H9 (cell line): ENCODE measurements around the gene KRT6B. TPM values are rescaled to one million over a fixed set of nuclear protein-coding genes. Genes with fewer than 3 reads are reported as not detected.

Source experiments
- DNase-seq: peaks from one replicate; pipeline ENCODE4 v3.0.0-alpha.2; 2017
- H2AFZ ChIP-seq: one replicate; pipeline ENCODE4 v1.6.1; 2013; ENCODE audit warnings: mild to moderate bottlenecking, low read length, control low read depth, moderate library complexity
- H2AK5ac ChIP-seq: 2 replicates; pipeline ENCODE4 v1.6.1; 2013; ENCODE audit warnings: low read length, control low read depth, mixed read lengths; ENCODE audit not compliant: insufficient read length
- H2BK120ac ChIP-seq: one replicate; pipeline ENCODE4 v1.6.1; 2013; ENCODE audit warnings: low read depth, mild to moderate bottlenecking, low read length, control low read depth, inconsistent platforms; ENCODE audit not compliant: poor library complexity, severe bottlenecking
- H2BK12ac ChIP-seq: 2 replicates; pipeline ENCODE4 v1.6.1; 2013; ENCODE audit warnings: low read length, control low read depth, mixed read lengths, low read depth; ENCODE audit not compliant: insufficient read length
- H2BK15ac ChIP-seq: 2 replicates; pipeline ENCODE4 v1.6.1; 2013; ENCODE audit warnings: low read depth, low read length, control low read depth
- H2BK20ac ChIP-seq: one replicate; pipeline ENCODE4 v1.6.1; 2013; ENCODE audit warnings: low read depth, mild to moderate bottlenecking, low read length, control low read depth, inconsistent platforms; ENCODE audit not compliant: poor library complexity, severe bottlenecking
- H2BK5ac ChIP-seq: 2 replicates; pipeline ENCODE4 v1.6.1; 2013; ENCODE audit warnings: low read length, control low read depth, mixed read lengths; ENCODE audit not compliant: insufficient read length
- H3K14ac ChIP-seq: 2 replicates; pipeline ENCODE4 v1.6.1; 2013; ENCODE audit warnings: low read length, control low read depth; ENCODE audit not compliant: insufficient read depth
- H3K18ac ChIP-seq: 2 replicates; pipeline ENCODE4 v1.6.1; 2013; ENCODE audit warnings: low read depth, mild to moderate bottlenecking, mixed read lengths, low read length, control low read depth; ENCODE audit not compliant: insufficient read length
- H3K23ac ChIP-seq: 2 replicates; pipeline ENCODE4 v1.6.1; 2013; ENCODE audit warnings: low read length, control low read depth, mixed read lengths, low read depth; ENCODE audit not compliant: insufficient read length
- H3K23me2 ChIP-seq: 2 replicates; pipeline ENCODE4 v1.6.1; 2013; ENCODE audit warnings: low read depth, mild to moderate bottlenecking, mixed read lengths, low read length, control low read depth; ENCODE audit not compliant: insufficient read length, poor library complexity, severe bottlenecking
- H3K27ac ChIP-seq: 2 replicates; pipeline ENCODE4 v1.5.1; 2013; ENCODE audit warnings: low read length, control low read depth, mixed read lengths, low read depth; ENCODE audit not compliant: insufficient read length
- H3K27me3 ChIP-seq: 2 replicates; pipeline ENCODE4 v1.6.1; 2013; ENCODE audit warnings: low read length, control low read depth, inconsistent platforms; ENCODE audit not compliant: insufficient read depth
- H3K4ac ChIP-seq: 2 replicates; pipeline ENCODE4 v1.6.1; 2013; ENCODE audit warnings: low read depth, mild to moderate bottlenecking, control low read depth, inconsistent platforms, low read length, moderate library complexity
- H3K4me1 ChIP-seq: 2 replicates; pipeline ENCODE4 v1.6.1; 2013; ENCODE audit warnings: low read length, control low read depth, inconsistent platforms; ENCODE audit not compliant: insufficient read depth
- H3K4me2 ChIP-seq: 2 replicates; pipeline ENCODE4 v1.6.1; 2013; ENCODE audit warnings: low read length, control low read depth, mixed read lengths; ENCODE audit not compliant: insufficient read length, insufficient read depth
- H3K56ac ChIP-seq: 2 replicates; pipeline ENCODE4 v1.6.1; 2013; ENCODE audit warnings: low read depth, mild to moderate bottlenecking, mixed read lengths, low read length, control low read depth; ENCODE audit not compliant: insufficient read length
- H3K79me1 ChIP-seq: 2 replicates; pipeline ENCODE4 v1.6.1; 2013; ENCODE audit warnings: low read depth, mild to moderate bottlenecking, moderate library complexity, low read length, control low read depth, inconsistent platforms; ENCODE audit not compliant: insufficient read depth, poor library complexity, severe bottlenecking
- H3K79me2 ChIP-seq: 2 replicates; pipeline ENCODE4 v1.6.1; 2013; ENCODE audit warnings: low read length, control low read depth, inconsistent platforms; ENCODE audit not compliant: insufficient read depth
- H3K9ac ChIP-seq: 2 replicates; pipeline ENCODE4 v1.6.1; 2013; ENCODE audit warnings: low read length, control low read depth, mixed read lengths; ENCODE audit not compliant: insufficient read length; ENCODE audit errors: extremely low read depth
- H3K9me3 ChIP-seq: one replicate; pipeline ENCODE4 v1.6.1; 2013; ENCODE audit warnings: low read depth, low read length, inconsistent platforms; ENCODE audit not compliant: control insufficient read depth
- H3T11ph ChIP-seq: one replicate; pipeline ENCODE4 v1.6.1; 2013; ENCODE audit warnings: mild to moderate bottlenecking, low read length, control low read depth, inconsistent platforms
- H4K20me1 ChIP-seq: one replicate; pipeline ENCODE4 v1.6.1; 2013; ENCODE audit not compliant: control insufficient read depth, insufficient read length, insufficient read depth
- H4K5ac ChIP-seq: 2 replicates; pipeline ENCODE4 v1.6.1; 2013; ENCODE audit warnings: low read depth, mild to moderate bottlenecking, mixed read lengths, low read length, control low read depth; ENCODE audit not compliant: insufficient read length
- H4K8ac ChIP-seq: replicated peaks from 2 replicates; pipeline ENCODE4 v1.6.1; 2013; ENCODE audit warnings: low read length, control low read depth, mixed read lengths, low read depth; ENCODE audit not compliant: insufficient read length
- H4K91ac ChIP-seq: 2 replicates; pipeline ENCODE4 v1.6.1; 2013; ENCODE audit warnings: low read depth, mild to moderate bottlenecking, moderate library complexity, mixed read lengths, low read length, control low read depth; ENCODE audit not compliant: insufficient read length
- H3K27ac Mint-ChIP-seq, 3 experiments: 2 replicates in 2 of 3; 3 replicates in 1 of 3; pipeline ENCODE4 v1.8.0; 2020 to 2021; ENCODE audit warnings: mixed read lengths in 3 of 3, mild to moderate bottlenecking in 1 of 3, moderate library complexity in 1 of 3
- H3K27me3 Mint-ChIP-seq: 2 replicates; pipeline ENCODE4 v1.8.0; 2021; ENCODE audit warnings: low read depth, mild to moderate bottlenecking, moderate library complexity, mixed read lengths
- H3K36me3 Mint-ChIP-seq, 3 experiments: 2 replicates in 2 of 3; 3 replicates in 1 of 3; pipeline ENCODE4 v1.8.0; 2020 to 2021; ENCODE audit warnings: low read depth in 3 of 3, mixed read lengths in 3 of 3; ENCODE audit not compliant: insufficient read depth in 1 of 3
- H3K4me1 Mint-ChIP-seq, 2 experiments: 2 replicates each; pipeline ENCODE4 v1.8.0; 2020; ENCODE audit warnings: mixed read lengths in 2 of 2
- H3K4me3 Mint-ChIP-seq, 2 experiments: 2 replicates in 1 of 2; 3 replicates in 1 of 2; pipeline ENCODE4 v1.8.0; 2020 to 2021; ENCODE audit warnings: mild to moderate bottlenecking in 2 of 2, mixed read lengths in 2 of 2, moderate library complexity in 1 of 2
- H3K9me3 Mint-ChIP-seq, 2 experiments: 2 replicates in 1 of 2; 3 replicates in 1 of 2; pipeline ENCODE4 v1.8.0; 2020; ENCODE audit warnings: mild to moderate bottlenecking in 2 of 2, mixed read lengths in 2 of 2, moderate library complexity in 1 of 2
- WGBS: extraction: QIAGEN DNeasy Blood & Tissue Kit; methylation state at CpG from one replicate; pipeline ENCODE4 v1.1.7; 2013; ENCODE audit warnings: missing lambda C conversion rate, low lambda C conversion rate, mixed read lengths; ENCODE audit not compliant: insufficient read length; ENCODE audit errors: extremely low coverage; 5-methylcytosine and 5-hydroxymethylcytosine counted together
- total RNA-seq: library from RNA; stranded (reverse); gene quantifications from 2 replicates; pipeline ENCODE4 v1.2.1, GENCODE V29; 2021
- TF ChIP-seq, protein P1 (sequence below): fragments of 200-600 bp; sonication (generic); conservative IDR thresholded peaks from 3 replicates; pipeline ENCODE4 v1.8.0; 2021; ENCODE audit warnings: antibody characterized with exemption, mild to moderate bottlenecking

Gene KRT6B
- total RNA-seq, 1 experiment from 2014 or later = not detected

DNA sequence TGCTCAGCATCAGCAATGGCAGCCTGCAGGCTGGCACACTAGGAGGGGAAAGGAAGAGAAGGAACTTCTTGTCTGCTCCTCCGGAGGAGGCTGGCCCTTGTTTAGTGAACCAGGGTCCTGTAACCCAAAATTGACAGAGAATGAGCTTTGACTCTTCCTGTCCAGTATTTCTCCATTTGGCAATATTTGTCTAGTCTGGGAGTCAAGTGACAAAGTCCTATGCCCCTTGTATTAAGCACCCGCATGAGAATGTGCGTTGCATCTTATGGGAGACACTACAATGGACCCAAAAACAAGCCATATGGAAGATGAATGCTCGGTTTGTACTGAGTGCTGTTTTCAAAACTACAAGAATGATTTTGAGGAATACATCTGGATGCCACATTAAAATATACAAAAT is 17.9 kb upstream of the KRT6B start:
- Mint-ChIP-seq H3K27me3 (peaks cover 2% of the 10 kb centered on the region), H3K9me3 (peaks cover 4 to 14% of the 10 kb centered on the region in 2 experiments; a peak in 4 of 5 replicates), H3K4me1 (no peaks in the 10 kb centered on the region), H3K4me3 (no peak overlapping the region), H3K27ac (no peak overlapping the region), H3K36me3 (no peaks in the 10 kb centered on the region; a peak in 1 of 7 replicates)
- no peak overlapping the region for H4K5ac ChIP-seq
- no peaks in the 10 kb centered on the region for H3K79me1 ChIP-seq
- no peak overlapping the region for H3K23ac ChIP-seq
- H3K27ac ChIP-seq = no peak overlapping the region
- no peak overlapping the region for H3K4ac ChIP-seq
- no peak overlapping the region for H3K18ac ChIP-seq
- H3K79me2 ChIP-seq = no peaks in the 10 kb centered on the region
- H3K9me3 ChIP-seq = no peaks in the 10 kb centered on the region
- WGBS = no CpG with 5 or more reads among the region's 4 CpGs
- no peak overlapping the region for H2BK120ac ChIP-seq
- H3K4me1 ChIP-seq = no peaks in the 10 kb centered on the region
- no peak overlapping the region for H3K4me2 ChIP-seq
- H4K91ac ChIP-seq = no peak overlapping the region
- no peaks in the 10 kb centered on the region for H3K23me2 ChIP-seq
- no peak overlapping the region for H2BK20ac ChIP-seq
- no peaks in the 10 kb centered on the region for H3K27me3 ChIP-seq
- no peak overlapping the region for H2BK12ac ChIP-seq
- H3K14ac ChIP-seq = no peak overlapping the region
- H3K56ac ChIP-seq = no peak overlapping the region
- H4K8ac ChIP-seq = no peak overlapping the region
- H3T11ph ChIP-seq = no peak overlapping the region
- DNase-seq = no peak
- no peaks in the 10 kb centered on the region for H4K20me1 ChIP-seq
- no peak overlapping the region for H3K9ac ChIP-seq
- no peak overlapping the region for H2AFZ ChIP-seq
- no peak overlapping the region for H2AK5ac ChIP-seq
- TF ChIP-seq, protein P1, sequence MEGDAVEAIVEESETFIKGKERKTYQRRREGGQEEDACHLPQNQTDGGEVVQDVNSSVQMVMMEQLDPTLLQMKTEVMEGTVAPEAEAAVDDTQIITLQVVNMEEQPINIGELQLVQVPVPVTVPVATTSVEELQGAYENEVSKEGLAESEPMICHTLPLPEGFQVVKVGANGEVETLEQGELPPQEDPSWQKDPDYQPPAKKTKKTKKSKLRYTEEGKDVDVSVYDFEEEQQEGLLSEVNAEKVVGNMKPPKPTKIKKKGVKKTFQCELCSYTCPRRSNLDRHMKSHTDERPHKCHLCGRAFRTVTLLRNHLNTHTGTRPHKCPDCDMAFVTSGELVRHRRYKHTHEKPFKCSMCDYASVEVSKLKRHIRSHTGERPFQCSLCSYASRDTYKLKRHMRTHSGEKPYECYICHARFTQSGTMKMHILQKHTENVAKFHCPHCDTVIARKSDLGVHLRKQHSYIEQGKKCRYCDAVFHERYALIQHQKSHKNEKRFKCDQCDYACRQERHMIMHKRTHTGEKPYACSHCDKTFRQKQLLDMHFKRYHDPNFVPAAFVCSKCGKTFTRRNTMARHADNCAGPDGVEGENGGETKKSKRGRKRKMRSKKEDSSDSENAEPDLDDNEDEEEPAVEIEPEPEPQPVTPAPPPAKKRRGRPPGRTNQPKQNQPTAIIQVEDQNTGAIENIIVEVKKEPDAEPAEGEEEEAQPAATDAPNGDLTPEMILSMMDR = no peak
- no peak overlapping the region for H2BK5ac ChIP-seq
- H2BK15ac ChIP-seq = no peak overlapping the region
